ENCODE results near the gene ARHGAP10.

- TF ChIP-seq POLR2A (IDR thresholded peaks at IDR 0.05; ENCODE audit: low read depth) (no peak), CTCF (IDR thresholded peaks at IDR 0.05) (no peak), EP300 (IDR thresholded peaks at IDR 0.05) (no peak), POLR2AphosphoS5 (IDR thresholded peaks at IDR 0.05) (no peak)
These were observed 8.6 kb upstream of the ARHGAP10 start for GRCh38 chr4:147723326-147723725.

Data from esophagus muscularis mucosa (tissue), 4 donors.